ENCODE data around the gene CCDC97.
"Not testable (repeated sequence)": the region's sequence is repeated elsewhere in the genome, so short reads cannot be mapped to it uniquely, and the experiment has no call there.

Gene CCDC97

GRCh38 chr19:41367848-41368301 is 57.9 kb downstream of the CCDC97 start:
- Histone ChIP-seq H3K9ac (no peak overlapping the region), H3K4me2 (no peak overlapping the region), H4K20me1 (ENCODE audit: insufficient read depth) (no peaks in the 10 kb centered on the region), H3K36me3 (ENCODE audit: insufficient read depth) (no peaks in the 10 kb centered on the region), H2AFZ (ENCODE audit: low read depth) (no peak overlapping the region), H3K27ac (no peak overlapping the region), H3K79me2 (ENCODE audit: insufficient read depth, low read depth) (no peaks in the 10 kb centered on the region), H3K4me3 (IDR thresholded peaks at IDR 0.05; ENCODE audit: insufficient read depth, low read depth, low read length) (no peak overlapping the region), H3K27me3 (ENCODE audit: insufficient read depth, low read depth) (no peaks in the 10 kb centered on the region), H3K4me1 (ENCODE audit: low read depth, poor library complexity, severe bottlenecking) (peaks cover 19% of the 10 kb centered on the region)
- no peak for TF ChIP-seq CTCF (conservative IDR thresholded peaks at IDR 0.05; ENCODE audit: low read depth, low read length)

- H3K79me2 ChIP-seq (ENCODE audit: insufficient read depth, low read depth): no peaks in the 10 kb centered on the region
These were observed 59.8 kb downstream of the CCDC97 start for GRCh38 chr19:41369769-41370168.

GRCh38 chr19:41371119-41371518 is 61.1 kb downstream of the CCDC97 start:
- H3K27me3 ChIP-seq (ENCODE audit: insufficient read depth, low read depth); H3K4me1 ChIP-seq (ENCODE audit: low read depth, poor library complexity, severe bottlenecking); H3K4me3 ChIP-seq (IDR thresholded peaks at IDR 0.05; ENCODE audit: insufficient read depth, low read depth, low read length); H3K4me2 ChIP-seq; H3K27ac ChIP-seq; H3K9ac ChIP-seq; H2AFZ ChIP-seq (ENCODE audit: low read depth); H3K36me3 ChIP-seq (ENCODE audit: insufficient read depth); H4K20me1 ChIP-seq (ENCODE audit: insufficient read depth); H3K79me2 ChIP-seq (ENCODE audit: insufficient read depth, low read depth): not testable (repeated sequence)

More at GRCh38 chr19:41369769-41370168, 59.8 kb downstream of the CCDC97 start:
- Histone ChIP-seq H3K4me3 (IDR thresholded peaks at IDR 0.05; ENCODE audit: insufficient read depth, low read depth, low read length) (no peak overlapping the region), H3K4me2 (no peak overlapping the region), H3K4me1 (ENCODE audit: low read depth, poor library complexity, severe bottlenecking) (peaks cover 14% of the 10 kb centered on the region), H3K36me3 (ENCODE audit: insufficient read depth) (no peaks in the 10 kb centered on the region), H4K20me1 (ENCODE audit: insufficient read depth) (no peaks in the 10 kb centered on the region), H2AFZ (ENCODE audit: low read depth) (no peak overlapping the region), H3K27me3 (ENCODE audit: insufficient read depth, low read depth) (no peaks in the 10 kb centered on the region), H3K9ac (no peak overlapping the region), H3K27ac (no peak overlapping the region)
- TF ChIP-seq CTCF (conservative IDR thresholded peaks at IDR 0.05; ENCODE audit: low read depth, low read length): no peak

- no peak overlapping the region for H3K27ac ChIP-seq
- H3K36me3 ChIP-seq (ENCODE audit: insufficient read depth): no peaks in the 10 kb centered on the region
- no peak overlapping the region for H2AFZ ChIP-seq (ENCODE audit: low read depth)
- H3K79me2 ChIP-seq (ENCODE audit: insufficient read depth, low read depth): no peaks in the 10 kb centered on the region
- H3K9ac ChIP-seq: no peak overlapping the region
- H3K4me1 ChIP-seq (ENCODE audit: low read depth, poor library complexity, severe bottlenecking): peaks cover 6% of the 10 kb centered on the region
- no peaks in the 10 kb centered on the region for H4K20me1 ChIP-seq (ENCODE audit: insufficient read depth)
- no peaks in the 10 kb centered on the region for H3K27me3 ChIP-seq (ENCODE audit: insufficient read depth, low read depth)
- H3K4me3 ChIP-seq (IDR thresholded peaks at IDR 0.05; ENCODE audit: insufficient read depth, low read depth, low read length): no peak overlapping the region
- TF ChIP-seq CTCF (conservative IDR thresholded peaks at IDR 0.05; ENCODE audit: low read depth, low read length): no peak
- H3K4me2 ChIP-seq: no peak overlapping the region
These were observed 61.6 kb downstream of the CCDC97 start for GRCh38 chr19:41371541-41371940.

GRCh38 chr19:41372501-41372900 is 62.5 kb downstream of the CCDC97 start:
- Histone ChIP-seq H3K27ac (no peak overlapping the region), H2AFZ (ENCODE audit: low read depth) (no peak overlapping the region), H3K79me2 (ENCODE audit: insufficient read depth, low read depth) (no peaks in the 10 kb centered on the region), H3K27me3 (ENCODE audit: insufficient read depth, low read depth) (no peaks in the 10 kb centered on the region), H3K4me3 (IDR thresholded peaks at IDR 0.05; ENCODE audit: insufficient read depth, low read depth, low read length) (no peak overlapping the region), H3K4me1 (ENCODE audit: low read depth, poor library complexity, severe bottlenecking) (peaks cover 6% of the 10 kb centered on the region), H3K36me3 (ENCODE audit: insufficient read depth) (no peaks in the 10 kb centered on the region), H3K9ac (no peak overlapping the region), H4K20me1 (ENCODE audit: insufficient read depth) (no peaks in the 10 kb centered on the region), H3K4me2 (no peak overlapping the region)
- TF ChIP-seq CTCF (conservative IDR thresholded peaks at IDR 0.05; ENCODE audit: low read depth, low read length): no peak
